ENCODE results near the gene PDE2A.

The PDE2A gene

DNA sequence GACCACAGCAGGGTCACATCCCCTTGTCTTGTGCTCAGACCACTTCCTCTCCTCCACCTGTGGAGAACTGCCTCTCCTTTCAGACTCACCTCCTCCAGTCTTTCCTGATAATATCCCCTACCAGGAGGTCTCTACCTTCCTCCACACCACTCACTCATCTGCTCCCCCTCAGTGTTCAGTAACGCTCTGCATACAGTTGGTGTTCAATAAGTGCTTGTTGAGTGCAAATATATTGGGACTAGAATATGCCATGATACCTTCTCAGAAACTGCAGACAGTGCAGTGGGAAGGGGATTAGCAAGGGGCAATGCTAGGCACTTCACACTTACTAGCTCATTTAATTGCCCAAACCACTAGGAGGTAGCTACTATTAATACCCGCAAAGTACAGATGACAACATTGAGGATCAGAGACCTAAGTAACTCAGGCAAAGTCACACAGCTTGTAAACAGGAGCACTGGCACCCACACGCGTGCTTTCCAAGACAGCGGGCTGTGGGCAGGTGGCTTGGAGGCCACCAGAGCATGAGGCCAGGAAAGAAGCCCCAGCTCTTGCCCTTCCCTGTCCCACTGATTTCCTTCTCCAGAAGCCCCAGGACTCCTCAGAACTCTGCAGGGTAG, 8.1 kb upstream of the PDE2A start:
- DNase-seq = no peak

DNA sequence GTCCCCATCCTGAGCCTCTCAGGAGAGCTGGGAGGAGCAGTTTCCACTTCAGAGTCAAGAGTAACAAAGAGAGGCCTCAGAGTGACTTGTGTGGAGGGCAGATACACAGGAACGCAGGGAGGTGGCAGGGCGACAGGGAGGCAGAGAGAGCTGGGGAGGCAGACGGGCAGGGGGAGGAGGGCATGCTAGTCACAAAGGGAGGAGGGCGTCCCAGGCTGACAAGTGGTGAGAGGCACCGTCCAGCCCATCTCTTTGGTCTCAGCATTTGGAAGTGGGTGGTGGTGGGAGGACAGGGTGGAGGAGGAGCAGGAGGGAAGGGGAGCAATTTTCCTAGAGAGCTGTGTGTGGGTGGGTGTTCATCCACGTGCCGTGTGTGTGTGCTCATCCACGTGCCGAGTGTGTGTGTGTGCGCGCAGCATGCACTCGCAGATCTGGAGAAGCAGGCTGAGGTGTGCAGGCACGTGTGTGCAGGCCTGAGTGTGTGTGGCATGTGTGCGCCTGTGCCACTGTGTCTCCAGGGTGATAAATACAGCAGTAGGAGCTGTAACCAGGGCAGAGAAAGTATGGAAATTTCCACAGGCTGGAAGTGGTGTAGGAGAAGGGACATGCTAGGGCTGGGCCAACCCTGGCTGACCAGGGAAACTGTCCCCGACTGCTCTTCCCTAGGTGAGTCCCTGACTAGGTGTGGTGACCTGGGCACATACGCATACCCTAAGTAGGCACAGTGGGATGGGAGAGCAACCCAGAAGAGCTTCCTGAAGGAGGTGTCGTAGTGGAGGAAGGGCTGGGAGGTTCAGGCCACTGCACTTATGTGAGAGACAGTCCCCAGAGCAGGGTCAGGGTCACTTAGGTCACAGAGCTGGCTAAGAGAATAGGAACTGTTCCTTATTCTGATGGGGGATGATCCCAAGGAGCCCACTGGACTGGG, 7.3 kb upstream of the PDE2A start:
- DNase-seq = no peak

GRCh38 chr11:72680624-72681158, 6.5 kb upstream of the PDE2A start:
- DNase-seq = no peak

- no peak for DNase-seq
Measured at GRCh38 chr11:72679869-72680268, 5.6 kb upstream of the PDE2A start.

GRCh38 chr11:72678524-72678923, 4.3 kb upstream of the PDE2A start:
- DNase-seq = no peak

GRCh38 chr11:72676861-72677341, 2.7 kb upstream of the PDE2A start:
- DNase-seq = peak; percentile 80

GRCh38 chr11:72675221-72675620, 999 bp upstream of the PDE2A start:
- DNase-seq = no peak

- DNase-seq = no peak
Measured at GRCh38 chr11:72673284-72673942, 809 bp downstream of the PDE2A start.

- no peak for DNase-seq
Measured at GRCh38 chr11:72672597-72673238, 1.5 kb downstream of the PDE2A start.

DNA sequence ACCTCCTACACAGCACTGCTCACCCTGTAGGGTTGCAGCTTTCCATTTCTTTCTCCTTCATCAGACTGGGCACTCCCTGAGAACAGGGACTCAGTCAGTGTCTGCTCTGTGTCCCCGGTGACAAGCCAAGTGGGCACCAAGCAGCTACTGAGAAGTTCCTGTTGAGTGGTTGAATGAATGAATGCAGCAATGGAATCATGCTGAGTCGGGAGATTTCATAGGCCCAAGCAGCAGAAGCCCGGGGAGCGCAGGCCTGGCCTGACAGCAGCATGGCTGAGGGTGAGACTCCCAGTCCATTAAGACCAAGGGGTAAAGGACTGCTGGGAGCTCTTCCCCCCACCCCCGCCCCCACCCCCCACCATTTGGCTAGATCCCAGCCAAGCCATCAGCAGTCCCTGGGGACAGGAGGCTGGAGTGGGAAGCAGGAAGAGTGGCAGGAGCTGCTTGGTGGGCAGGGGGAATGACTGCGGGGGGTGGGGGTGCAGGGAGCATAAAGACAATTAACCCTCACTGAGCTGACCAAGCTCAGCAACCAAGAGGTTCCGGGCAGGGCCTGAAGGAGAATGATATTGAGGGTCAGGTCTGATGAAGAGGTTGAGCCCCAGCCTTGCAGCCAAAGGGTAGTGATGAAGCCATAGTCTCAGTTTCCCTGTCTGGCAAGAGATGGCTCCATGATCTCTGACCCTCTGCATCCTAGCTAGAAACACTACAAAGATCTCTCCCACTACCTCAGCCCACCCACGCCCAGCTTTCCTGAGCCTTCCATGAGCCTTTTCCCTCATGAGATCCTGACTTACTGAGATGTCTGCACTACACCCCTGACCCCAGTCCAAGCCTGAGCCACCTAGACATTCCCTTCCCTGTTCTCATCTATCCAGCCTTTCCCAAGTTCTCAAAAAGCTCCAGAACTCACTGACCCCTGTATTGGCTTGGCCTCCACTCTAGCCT, 2.8 kb downstream of the PDE2A start:
- DNase-seq = no peak

DNA sequence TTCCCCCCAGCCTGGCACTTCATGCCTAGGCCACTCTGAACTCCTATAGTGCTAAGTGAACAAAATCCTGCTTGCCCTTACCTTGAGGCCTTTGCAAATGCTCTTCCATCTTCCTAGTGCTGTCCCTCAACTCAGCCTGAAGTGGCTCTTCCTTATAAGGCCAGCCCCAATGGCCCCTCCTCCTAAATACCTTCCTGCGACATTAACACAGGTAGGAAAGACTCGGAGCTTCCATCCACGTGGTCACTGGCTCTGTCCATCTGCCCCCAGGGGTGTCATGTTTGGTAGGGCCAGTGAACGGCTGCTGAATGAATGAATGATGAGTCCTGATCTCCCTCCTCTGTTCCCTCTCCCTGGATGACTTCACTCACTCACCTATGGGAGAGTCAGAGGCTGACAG, 4.2 kb downstream of the PDE2A start:
- no peak for DNase-seq

- no peak for DNase-seq
Measured at GRCh38 chr11:72669527-72669926, 4.7 kb downstream of the PDE2A start.

- DNase-seq = peak; percentile 80
Measured at GRCh38 chr11:72668629-72669347, 5.4 kb downstream of the PDE2A start.

- no peak for DNase-seq
Measured at GRCh38 chr11:72665911-72666472, 8.2 kb downstream of the PDE2A start.

GRCh38 chr11:72662036-72662435, 12.2 kb downstream of the PDE2A start:
- no peak for DNase-seq

DNA sequence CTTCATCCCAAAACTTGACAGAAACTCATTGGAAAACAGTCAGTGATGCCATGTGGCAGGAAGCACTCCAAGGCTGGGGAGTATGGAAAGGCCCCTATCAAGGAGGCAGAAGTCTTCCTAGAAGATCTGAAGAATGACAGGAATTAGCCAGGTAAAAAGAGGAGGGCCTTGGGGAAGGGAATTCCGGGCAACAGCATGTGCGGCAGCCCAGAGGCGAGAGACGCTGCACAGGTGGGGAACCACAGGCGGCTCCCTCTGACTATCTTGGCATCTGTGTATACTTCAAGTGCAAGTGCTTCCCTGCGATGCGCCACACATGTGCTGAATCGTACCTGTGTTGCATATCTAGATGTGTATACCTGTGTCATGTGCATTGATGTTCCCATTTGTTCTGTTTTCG, 12.7 kb downstream of the PDE2A start:
- no peak for DNase-seq

GRCh38 chr11:72658989-72659640, 15.1 kb downstream of the PDE2A start:
- DNase-seq = no peak

DNA sequence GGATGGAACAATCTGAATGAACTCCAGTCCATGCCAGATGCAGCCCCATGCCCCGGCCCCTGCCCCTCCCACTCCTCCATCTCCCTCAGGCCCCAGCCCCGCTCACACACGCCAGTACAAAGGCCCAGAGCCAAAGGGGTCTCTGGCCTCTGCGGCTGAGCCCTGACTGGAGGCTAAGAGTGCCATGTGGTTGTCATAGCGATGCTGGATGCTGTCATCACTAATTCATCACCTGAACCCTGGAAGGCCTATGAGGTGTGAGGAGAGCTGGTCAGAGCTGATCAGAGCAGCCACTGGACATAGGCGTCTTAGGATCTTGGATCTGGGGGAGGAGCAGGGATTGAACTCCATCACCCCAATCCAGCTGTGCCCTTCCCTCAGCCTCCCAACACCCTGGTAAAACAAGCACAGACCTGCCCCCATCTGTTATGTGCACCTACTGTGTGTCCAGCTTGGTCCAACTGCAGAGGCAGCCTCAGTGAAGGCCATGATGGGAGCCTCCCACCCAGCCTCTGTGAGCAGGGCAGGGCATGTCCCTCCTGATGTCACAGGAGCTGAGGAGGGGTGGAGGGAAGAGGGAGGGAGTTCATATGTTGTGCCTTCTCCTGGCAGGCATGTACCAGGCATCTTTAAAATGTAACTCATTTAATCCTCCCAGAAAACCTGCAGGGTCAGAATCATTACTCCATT, 16.7 kb downstream of the PDE2A start:
- no peak for DNase-seq

GRCh38 chr11:72655896-72656464, 18.2 kb downstream of the PDE2A start:
- DNase-seq = no peak
